Panc1 (cell line): ENCODE results near the gene DHRS4.
"Not testable (repeated sequence)": the region's sequence is repeated elsewhere in the genome, so short reads cannot be mapped to it uniquely, and the experiment has no call there.

Experiments
- POLR2AphosphoS5 ChIP-seq: IDR thresholded peaks from 2 replicates; pipeline ENCODE4 v1.6.1; 2012; ENCODE audit warnings: mild to moderate bottlenecking, low read depth, low read length, moderate library complexity
- TCF7L2 ChIP-seq: IDR thresholded peaks from 2 replicates; pipeline ENCODE4 v1.6.1; 2011; ENCODE audit warnings: mild to moderate bottlenecking, low read depth, low read length, inconsistent platforms
- TF ChIP-seq, protein P1 (sequence below): fragments of 450-650 bp; IDR thresholded peaks from 2 replicates; pipeline ENCODE4 v1.5.1; 2017; ENCODE audit warnings: mild to moderate bottlenecking
- TF ChIP-seq, protein P2 (sequence below), 2 experiments: IDR thresholded peaks; 2 replicates each; pipeline ENCODE4 v1.6.1; 2011 to 2012; ENCODE audit warnings: low read depth in 2 of 2, control low read depth in 1 of 2, low read length in 1 of 2, mild to moderate bottlenecking in 1 of 2, moderate library complexity in 1 of 2; ENCODE audit not compliant: insufficient read depth in 1 of 2

DNA sequence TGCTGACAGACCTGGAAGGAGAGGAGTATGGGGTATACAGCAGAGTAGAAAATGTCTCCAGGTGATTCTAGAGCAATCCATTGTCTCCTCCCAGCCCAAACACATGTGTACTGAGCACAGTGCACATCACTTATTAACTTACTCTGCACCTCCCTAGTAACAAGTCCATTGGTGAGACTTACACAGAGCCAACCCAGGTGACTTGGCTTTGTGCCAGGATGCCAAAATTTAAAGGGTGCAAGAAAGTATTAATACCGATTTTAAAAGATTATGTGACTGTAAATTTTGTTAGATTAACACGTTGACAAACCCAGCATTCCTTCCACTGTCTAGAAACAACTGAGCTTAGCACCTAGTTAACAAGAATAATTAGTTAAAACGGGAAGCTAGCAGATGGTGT is 39.5 kb downstream of the DHRS4 start:
- TF ChIP-seq TCF7L2, POLR2AphosphoS5: not testable (repeated sequence)
- TF ChIP-seq, protein P1, sequence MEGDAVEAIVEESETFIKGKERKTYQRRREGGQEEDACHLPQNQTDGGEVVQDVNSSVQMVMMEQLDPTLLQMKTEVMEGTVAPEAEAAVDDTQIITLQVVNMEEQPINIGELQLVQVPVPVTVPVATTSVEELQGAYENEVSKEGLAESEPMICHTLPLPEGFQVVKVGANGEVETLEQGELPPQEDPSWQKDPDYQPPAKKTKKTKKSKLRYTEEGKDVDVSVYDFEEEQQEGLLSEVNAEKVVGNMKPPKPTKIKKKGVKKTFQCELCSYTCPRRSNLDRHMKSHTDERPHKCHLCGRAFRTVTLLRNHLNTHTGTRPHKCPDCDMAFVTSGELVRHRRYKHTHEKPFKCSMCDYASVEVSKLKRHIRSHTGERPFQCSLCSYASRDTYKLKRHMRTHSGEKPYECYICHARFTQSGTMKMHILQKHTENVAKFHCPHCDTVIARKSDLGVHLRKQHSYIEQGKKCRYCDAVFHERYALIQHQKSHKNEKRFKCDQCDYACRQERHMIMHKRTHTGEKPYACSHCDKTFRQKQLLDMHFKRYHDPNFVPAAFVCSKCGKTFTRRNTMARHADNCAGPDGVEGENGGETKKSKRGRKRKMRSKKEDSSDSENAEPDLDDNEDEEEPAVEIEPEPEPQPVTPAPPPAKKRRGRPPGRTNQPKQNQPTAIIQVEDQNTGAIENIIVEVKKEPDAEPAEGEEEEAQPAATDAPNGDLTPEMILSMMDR, result not testable (repeated sequence)
- TF ChIP-seq, protein P2, sequence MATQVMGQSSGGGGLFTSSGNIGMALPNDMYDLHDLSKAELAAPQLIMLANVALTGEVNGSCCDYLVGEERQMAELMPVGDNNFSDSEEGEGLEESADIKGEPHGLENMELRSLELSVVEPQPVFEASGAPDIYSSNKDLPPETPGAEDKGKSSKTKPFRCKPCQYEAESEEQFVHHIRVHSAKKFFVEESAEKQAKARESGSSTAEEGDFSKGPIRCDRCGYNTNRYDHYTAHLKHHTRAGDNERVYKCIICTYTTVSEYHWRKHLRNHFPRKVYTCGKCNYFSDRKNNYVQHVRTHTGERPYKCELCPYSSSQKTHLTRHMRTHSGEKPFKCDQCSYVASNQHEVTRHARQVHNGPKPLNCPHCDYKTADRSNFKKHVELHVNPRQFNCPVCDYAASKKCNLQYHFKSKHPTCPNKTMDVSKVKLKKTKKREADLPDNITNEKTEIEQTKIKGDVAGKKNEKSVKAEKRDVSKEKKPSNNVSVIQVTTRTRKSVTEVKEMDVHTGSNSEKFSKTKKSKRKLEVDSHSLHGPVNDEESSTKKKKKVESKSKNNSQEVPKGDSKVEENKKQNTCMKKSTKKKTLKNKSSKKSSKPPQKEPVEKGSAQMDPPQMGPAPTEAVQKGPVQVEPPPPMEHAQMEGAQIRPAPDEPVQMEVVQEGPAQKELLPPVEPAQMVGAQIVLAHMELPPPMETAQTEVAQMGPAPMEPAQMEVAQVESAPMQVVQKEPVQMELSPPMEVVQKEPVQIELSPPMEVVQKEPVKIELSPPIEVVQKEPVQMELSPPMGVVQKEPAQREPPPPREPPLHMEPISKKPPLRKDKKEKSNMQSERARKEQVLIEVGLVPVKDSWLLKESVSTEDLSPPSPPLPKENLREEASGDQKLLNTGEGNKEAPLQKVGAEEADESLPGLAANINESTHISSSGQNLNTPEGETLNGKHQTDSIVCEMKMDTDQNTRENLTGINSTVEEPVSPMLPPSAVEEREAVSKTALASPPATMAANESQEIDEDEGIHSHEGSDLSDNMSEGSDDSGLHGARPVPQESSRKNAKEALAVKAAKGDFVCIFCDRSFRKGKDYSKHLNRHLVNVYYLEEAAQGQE (IDR thresholded peaks at IDR 0.05; ENCODE audit: insufficient read depth in 1 of 2, low read depth in 2 of 2, low read length in 1 of 2), result not testable (repeated sequence)
